OCI-LY3 (cell line): Measurements from ENCODE around the gene XCR1.
"Not testable (repeated sequence)": the region's sequence is repeated elsewhere in the genome, so short reads cannot be mapped to it uniquely, and the experiment has no call there.

Experiments
- H2AFZ ChIP-seq: fragments of 200-600, 300-600 bp; shearing (Covaris generic); 2 replicates; pipeline ENCODE4 v1.6.0; 2014; ENCODE audit warnings: antibody characterized with exemption, low read depth, low read length
- H3K27ac ChIP-seq: fragments of 200-600, 300-600 bp; sonication (generic); 2 replicates; pipeline ENCODE4 v1.5.1; 2014; ENCODE audit warnings: mild to moderate bottlenecking, low read length, moderate library complexity, mixed read lengths
- H3K27me3 ChIP-seq: fragments of 200-600, 300-600 bp; sonication (generic); 2 replicates; pipeline ENCODE4 v1.6.1; 2014; ENCODE audit warnings: low read depth, low read length, mixed read lengths
- H3K36me3 ChIP-seq: fragments of 200-600, 300-600 bp; sonication (generic); replicated peaks from 2 replicates; pipeline ENCODE3; 2014; ENCODE audit warnings: low read depth, low read length, mixed read lengths
- H3K4me1 ChIP-seq: fragments of 300-600, 200-600 bp; sonication (generic); 2 replicates; pipeline ENCODE4 v1.6.1; 2014; ENCODE audit warnings: low read length, mixed read lengths
- H3K4me2 ChIP-seq: fragments of 200-600, 300-600 bp; sonication (generic); 2 replicates; pipeline ENCODE4 v1.6.1; 2014; ENCODE audit warnings: low read length, mixed read lengths
- H3K4me3 ChIP-seq: fragments of 300-600, 200-600 bp; sonication (generic); 2 replicates; pipeline ENCODE4 v1.5.1; 2014; ENCODE audit warnings: antibody characterized with exemption, mild to moderate bottlenecking, low read length, moderate library complexity
- H3K79me2 ChIP-seq: fragments of 300-600, 200-600 bp; shearing (Covaris generic); 2 replicates; pipeline ENCODE4 v1.6.1; 2014; ENCODE audit warnings: mild to moderate bottlenecking, low read length, mixed read lengths
- H3K9ac ChIP-seq: fragments of 300-600, 200-600 bp; shearing (Covaris generic); 2 replicates; pipeline ENCODE4 v1.6.0; 2014; ENCODE audit warnings: mild to moderate bottlenecking, low read length, moderate library complexity
- H3K9me3 ChIP-seq: fragments of 200-600, 300-600 bp; shearing (Covaris generic); 2 replicates; pipeline ENCODE4 v1.6.1; 2014; ENCODE audit warnings: low read length, mixed read lengths; ENCODE audit not compliant: insufficient read depth
- H4K20me1 ChIP-seq: fragments of 200-600, 300-600 bp; sonication (generic); 2 replicates; pipeline ENCODE4 v1.6.1; 2016; ENCODE audit warnings: low read length, mixed read lengths; ENCODE audit not compliant: insufficient read depth
- EZH2phosphoT487 ChIP-seq: fragments of 200-600 bp; shearing (Covaris generic); IDR thresholded peaks from 2 replicates; pipeline ENCODE4 v1.6.1; 2018; ENCODE audit warnings: antibody characterized with exemption, mixed run types, low read depth
- TF ChIP-seq, protein P1 (sequence below): fragments of 200-600, 300-600 bp; sonication (generic); IDR thresholded peaks from 2 replicates; pipeline ENCODE4 v1.5.1; 2014; ENCODE audit warnings: antibody characterized with exemption, low read length, low read depth

Gene XCR1

GRCh38 chr3:45997942-45998341 is 29.3 kb downstream of the XCR1 start:
- H3K36me3 ChIP-seq = peaks cover 7% of the 10 kb centered on the region
- TF ChIP-seq, protein P1, sequence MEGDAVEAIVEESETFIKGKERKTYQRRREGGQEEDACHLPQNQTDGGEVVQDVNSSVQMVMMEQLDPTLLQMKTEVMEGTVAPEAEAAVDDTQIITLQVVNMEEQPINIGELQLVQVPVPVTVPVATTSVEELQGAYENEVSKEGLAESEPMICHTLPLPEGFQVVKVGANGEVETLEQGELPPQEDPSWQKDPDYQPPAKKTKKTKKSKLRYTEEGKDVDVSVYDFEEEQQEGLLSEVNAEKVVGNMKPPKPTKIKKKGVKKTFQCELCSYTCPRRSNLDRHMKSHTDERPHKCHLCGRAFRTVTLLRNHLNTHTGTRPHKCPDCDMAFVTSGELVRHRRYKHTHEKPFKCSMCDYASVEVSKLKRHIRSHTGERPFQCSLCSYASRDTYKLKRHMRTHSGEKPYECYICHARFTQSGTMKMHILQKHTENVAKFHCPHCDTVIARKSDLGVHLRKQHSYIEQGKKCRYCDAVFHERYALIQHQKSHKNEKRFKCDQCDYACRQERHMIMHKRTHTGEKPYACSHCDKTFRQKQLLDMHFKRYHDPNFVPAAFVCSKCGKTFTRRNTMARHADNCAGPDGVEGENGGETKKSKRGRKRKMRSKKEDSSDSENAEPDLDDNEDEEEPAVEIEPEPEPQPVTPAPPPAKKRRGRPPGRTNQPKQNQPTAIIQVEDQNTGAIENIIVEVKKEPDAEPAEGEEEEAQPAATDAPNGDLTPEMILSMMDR = no peak
- no peak for TF ChIP-seq EZH2phosphoT487
- peaks cover 22% of the 10 kb centered on the region for H3K79me2 ChIP-seq
- no peaks in the 10 kb centered on the region for H4K20me1 ChIP-seq
- H2AFZ ChIP-seq = no peak overlapping the region
- H3K4me1 ChIP-seq = peaks cover 28% of the 10 kb centered on the region
- H3K27me3 ChIP-seq = no peaks in the 10 kb centered on the region
- no peak overlapping the region for H3K9ac ChIP-seq
- no peak overlapping the region for H3K4me2 ChIP-seq
- H3K9me3 ChIP-seq = no peaks in the 10 kb centered on the region
- H3K4me3 ChIP-seq = no peak overlapping the region
- no peak overlapping the region for H3K27ac ChIP-seq

DNA sequence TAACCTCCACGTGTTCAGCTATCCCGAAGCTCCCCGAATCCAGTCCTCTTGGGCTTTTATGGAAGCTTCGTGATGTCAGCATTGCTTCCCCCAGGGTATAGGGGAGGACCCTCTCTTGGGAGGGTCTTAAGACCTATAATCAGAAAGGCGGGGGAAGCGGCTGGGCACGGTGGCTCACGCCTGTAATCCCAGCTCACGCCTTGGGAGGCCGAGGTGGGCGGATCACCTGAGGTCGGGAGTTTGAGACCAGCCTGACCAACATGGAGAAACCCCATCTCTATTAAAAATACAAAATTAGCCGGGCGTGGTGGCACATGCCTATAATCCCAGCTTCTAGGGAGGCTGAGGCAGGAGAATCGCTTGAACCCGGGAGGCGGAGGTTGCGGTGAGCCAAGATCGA is 29.8 kb downstream of the XCR1 start:
- H2AFZ ChIP-seq, H3K9me3 ChIP-seq, H3K27ac ChIP-seq, H3K4me2 ChIP-seq, H3K27me3 ChIP-seq, H3K9ac ChIP-seq, H4K20me1 ChIP-seq, H3K4me3 ChIP-seq: not testable (repeated sequence)
- peaks cover 28% of the 10 kb centered on the region for H3K4me1 ChIP-seq
- H3K36me3 ChIP-seq = peaks cover 11% of the 10 kb centered on the region
- H3K79me2 ChIP-seq = peaks cover 26% of the 10 kb centered on the region

- peaks cover 39% of the 10 kb centered on the region for H3K79me2 ChIP-seq
- H3K9ac ChIP-seq = peak within 1 kb of the TSS; percentile 93
These were observed 31.8 kb downstream of the XCR1 start, which contains the start of gene FYCO1 for GRCh38 chr3:45995236-45996192. Gene FYCO1, minus strand, starts transcription at chr3:45995824. Its CDS starts 10,914 bp downstream, at chr3:45984910.

DNA sequence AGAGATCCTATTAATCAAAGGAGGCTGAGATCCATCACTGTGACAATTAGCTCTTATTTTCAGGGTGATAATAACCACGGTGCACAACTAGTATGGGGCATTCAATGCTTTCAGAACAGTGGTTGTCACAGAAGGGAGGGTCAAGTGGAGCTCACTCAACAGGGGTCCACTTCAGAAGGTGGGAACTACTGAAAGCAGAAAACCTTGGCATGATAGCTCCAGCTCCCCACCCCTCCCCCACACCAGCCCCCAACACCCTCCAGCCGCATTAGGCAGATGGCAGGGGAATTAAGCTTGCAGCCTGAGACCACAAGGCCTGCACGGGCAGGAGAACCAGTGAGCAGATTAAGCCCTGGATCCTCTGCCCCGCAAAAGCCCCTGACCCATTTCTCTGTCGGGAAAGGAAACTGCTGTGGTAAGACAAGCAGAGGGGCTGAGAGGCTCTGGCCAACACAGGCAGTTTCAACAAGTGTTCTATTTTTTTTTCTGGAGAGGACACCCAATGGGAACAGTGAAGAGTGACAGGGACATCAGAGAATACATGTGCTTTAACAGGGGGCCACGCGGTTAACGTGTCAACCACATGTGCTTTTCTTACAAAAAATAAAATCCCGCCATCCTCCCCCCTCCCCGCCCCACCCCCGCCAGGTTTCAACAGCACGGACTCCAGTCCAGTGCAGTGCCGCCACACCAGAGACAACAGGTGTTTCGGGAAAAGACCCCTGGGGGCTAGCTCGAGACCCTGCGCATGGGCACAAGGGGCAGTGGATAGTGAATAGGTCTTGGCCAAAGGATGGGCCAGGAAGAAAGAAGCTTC is 32.7 kb downstream of the XCR1 start:
- H3K9me3 ChIP-seq = no peaks in the 10 kb centered on the region
- TF ChIP-seq, protein P1 = no peak
- TF ChIP-seq EZH2phosphoT487 = no peak
- H3K27me3 ChIP-seq = no peaks in the 10 kb centered on the region
- H3K4me2 ChIP-seq = peak overlapping the region; percentile 98
- H3K4me1 ChIP-seq = peaks cover 31% of the 10 kb centered on the region
- H3K27ac ChIP-seq = peak overlapping the region; percentile 60
- H3K79me2 ChIP-seq = peaks cover 44% of the 10 kb centered on the region
- H3K36me3 ChIP-seq = peaks cover 14% of the 10 kb centered on the region
- peak overlapping the region; percentile 93 for H3K9ac ChIP-seq
- peak overlapping the region; percentile 76; the same call in 1 of the 2 replicates for H2AFZ ChIP-seq
- H3K4me3 ChIP-seq = peak overlapping the region; percentile 89
- H4K20me1 ChIP-seq = peaks cover 4% of the 10 kb centered on the region; the same call in 1 of the 2 replicates

More at GRCh38 chr3:45995236-45996192, 31.8 kb downstream of the XCR1 start, which contains the start of gene FYCO1:
- no peak for TF ChIP-seq EZH2phosphoT487
- TF ChIP-seq, protein P1 = 0 out of 2 replicates have a peak, but pooled peaks have one; percentile 13
- H3K9me3 ChIP-seq = no peaks in the 10 kb centered on the region
- H3K4me1 ChIP-seq = peaks cover 31% of the 10 kb centered on the region
- H2AFZ ChIP-seq = peak within 1 kb of the TSS; percentile 95
- H4K20me1 ChIP-seq = no peaks in the 10 kb centered on the region
- peak within 1 kb of the TSS; percentile 89 for H3K4me3 ChIP-seq
- peak within 1 kb of the TSS; percentile 60 for H3K27ac ChIP-seq
- peak within 1 kb of the TSS; percentile 98 for H3K4me2 ChIP-seq
- H3K27me3 ChIP-seq = no peaks in the 10 kb centered on the region
- peaks cover 13% of the 10 kb centered on the region for H3K36me3 ChIP-seq
